ENCODE results near the gene RIPOR3.
A peak's percentile ranks its signal among the peaks of the same experiment; 100 is the strongest.

RIPOR3 gene

DNA sequence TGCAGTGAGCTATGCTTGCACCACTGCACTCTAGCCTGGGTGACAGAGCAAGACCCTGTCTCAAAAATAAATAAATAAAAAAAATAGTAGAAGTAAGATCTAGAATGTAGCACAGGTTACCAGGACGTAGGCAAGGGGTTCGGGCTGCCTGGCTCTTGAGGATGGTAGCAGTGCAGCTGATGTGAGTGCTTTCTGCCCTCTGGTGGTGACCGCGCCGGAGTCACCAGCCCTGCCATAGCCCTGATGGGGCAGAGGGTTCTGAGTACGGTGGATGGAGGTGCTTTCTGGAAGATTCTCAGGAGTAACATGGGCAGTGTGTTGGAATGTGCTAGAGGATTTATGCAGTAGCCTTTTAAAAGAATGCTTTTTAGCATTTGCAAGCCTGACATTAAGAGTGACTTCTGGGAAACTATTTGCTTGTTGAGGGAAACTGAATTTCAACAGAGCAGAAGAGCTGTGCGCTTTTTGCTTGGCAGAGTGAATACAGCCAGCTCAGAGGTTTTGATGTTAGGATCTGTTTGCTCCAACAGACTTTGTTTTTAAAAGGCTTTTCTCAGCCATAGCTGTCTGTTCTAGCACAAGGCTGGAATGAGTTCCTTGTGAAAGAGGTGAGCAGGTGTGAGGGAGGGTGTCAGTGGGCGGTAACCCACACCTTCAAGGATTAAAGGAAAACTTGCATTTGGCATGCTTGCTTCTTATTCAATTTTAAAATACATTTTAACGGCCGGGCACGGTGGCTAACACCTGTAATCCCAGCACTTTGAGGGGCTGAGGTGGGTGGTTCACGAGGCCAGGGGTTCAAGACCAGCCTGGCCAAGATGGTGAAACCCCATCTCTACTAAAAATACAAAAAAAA, 115.2 kb downstream of the RIPOR3 start:
- no peaks in the 10 kb centered on the region for H3K9me2 ChIP-seq (replicated peaks; ENCODE audit: insufficient read depth, low read length)
- no peaks in the 10 kb centered on the region for H4K20me1 ChIP-seq (ENCODE audit: low read depth, low read length)
- H3K79me2 ChIP-seq (ENCODE audit: insufficient read depth, low read length) = no peaks in the 10 kb centered on the region
- H3K9ac ChIP-seq (ENCODE audit: low read length) = no peak overlapping the region
- H3K9me3 ChIP-seq (ENCODE audit: insufficient read depth, low read length) = no peaks in the 10 kb centered on the region
- H2AFZ ChIP-seq (ENCODE audit: low read depth, low read length, severe bottlenecking) = no peak overlapping the region
- no peak overlapping the region for H3K27ac ChIP-seq (ENCODE audit: low read depth, low read length)
- no peaks in the 10 kb centered on the region for H3K27me3 ChIP-seq (ENCODE audit: low read length)
- no peaks in the 10 kb centered on the region for H3K36me3 ChIP-seq (ENCODE audit: low read length)
- H3K4me2 ChIP-seq (ENCODE audit: low read depth, low read length, poor library complexity, severe bottlenecking) = no peak overlapping the region
- no peak overlapping the region for H3K4me3 ChIP-seq (ENCODE audit: insufficient read depth, low read length, poor library complexity, severe bottlenecking)
- TF ChIP-seq, protein P1, sequence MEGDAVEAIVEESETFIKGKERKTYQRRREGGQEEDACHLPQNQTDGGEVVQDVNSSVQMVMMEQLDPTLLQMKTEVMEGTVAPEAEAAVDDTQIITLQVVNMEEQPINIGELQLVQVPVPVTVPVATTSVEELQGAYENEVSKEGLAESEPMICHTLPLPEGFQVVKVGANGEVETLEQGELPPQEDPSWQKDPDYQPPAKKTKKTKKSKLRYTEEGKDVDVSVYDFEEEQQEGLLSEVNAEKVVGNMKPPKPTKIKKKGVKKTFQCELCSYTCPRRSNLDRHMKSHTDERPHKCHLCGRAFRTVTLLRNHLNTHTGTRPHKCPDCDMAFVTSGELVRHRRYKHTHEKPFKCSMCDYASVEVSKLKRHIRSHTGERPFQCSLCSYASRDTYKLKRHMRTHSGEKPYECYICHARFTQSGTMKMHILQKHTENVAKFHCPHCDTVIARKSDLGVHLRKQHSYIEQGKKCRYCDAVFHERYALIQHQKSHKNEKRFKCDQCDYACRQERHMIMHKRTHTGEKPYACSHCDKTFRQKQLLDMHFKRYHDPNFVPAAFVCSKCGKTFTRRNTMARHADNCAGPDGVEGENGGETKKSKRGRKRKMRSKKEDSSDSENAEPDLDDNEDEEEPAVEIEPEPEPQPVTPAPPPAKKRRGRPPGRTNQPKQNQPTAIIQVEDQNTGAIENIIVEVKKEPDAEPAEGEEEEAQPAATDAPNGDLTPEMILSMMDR (IDR thresholded peaks at IDR 0.05; ENCODE audit: insufficient read depth, low read length, poor library complexity, severe bottlenecking) = peak; percentile 59
- no peak for TF ChIP-seq EZH2phosphoT487 (conservative IDR thresholded peaks at IDR 0.05; ENCODE audit: low read length)
- no peaks in the 10 kb centered on the region for H3F3A ChIP-seq (ENCODE audit: insufficient read depth)

DNA sequence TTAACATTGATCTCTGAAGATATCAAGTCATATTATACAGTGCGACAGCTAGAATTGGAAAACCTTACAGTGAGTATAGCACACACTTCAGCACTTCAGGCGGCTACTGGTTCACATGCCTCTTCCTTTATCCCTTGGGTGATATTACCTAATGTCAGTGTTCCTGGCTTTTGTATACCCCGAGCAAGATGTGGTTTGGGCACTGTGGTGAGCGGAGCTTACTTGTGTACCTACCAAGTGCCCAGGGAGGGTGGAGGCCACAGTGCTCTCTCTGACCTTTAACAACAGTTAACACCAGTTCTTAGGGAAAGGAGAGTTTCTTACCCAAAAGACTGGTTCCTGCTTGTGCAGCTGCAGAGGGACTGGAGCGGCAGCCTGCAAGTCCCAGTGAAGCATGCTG, 116.8 kb downstream of the RIPOR3 start:
- Histone ChIP-seq H3K4me3 (ENCODE audit: insufficient read depth, low read length, poor library complexity, severe bottlenecking) (no peak overlapping the region), H3K4me2 (ENCODE audit: low read depth, low read length, poor library complexity, severe bottlenecking) (no peak overlapping the region), H2AFZ (ENCODE audit: low read depth, low read length, severe bottlenecking) (no peak overlapping the region), H3K79me2 (ENCODE audit: insufficient read depth, low read length) (no peaks in the 10 kb centered on the region), H3K9me2 (replicated peaks; ENCODE audit: insufficient read depth, low read length) (no peaks in the 10 kb centered on the region), H3K9me3 (ENCODE audit: insufficient read depth, low read length) (no peaks in the 10 kb centered on the region), H3K27ac (ENCODE audit: low read depth, low read length) (no peak overlapping the region), H3F3A (ENCODE audit: insufficient read depth) (no peaks in the 10 kb centered on the region), H3K27me3 (ENCODE audit: low read length) (no peaks in the 10 kb centered on the region), H4K20me1 (ENCODE audit: low read depth, low read length) (no peaks in the 10 kb centered on the region), H3K36me3 (ENCODE audit: low read length) (no peaks in the 10 kb centered on the region), H3K9ac (ENCODE audit: low read length) (no peak overlapping the region)
- TF ChIP-seq, protein P1 (IDR thresholded peaks at IDR 0.05; ENCODE audit: insufficient read depth, low read length, poor library complexity, severe bottlenecking) = no peak
- no peak for TF ChIP-seq EZH2phosphoT487 (conservative IDR thresholded peaks at IDR 0.05; ENCODE audit: low read length)

DNA sequence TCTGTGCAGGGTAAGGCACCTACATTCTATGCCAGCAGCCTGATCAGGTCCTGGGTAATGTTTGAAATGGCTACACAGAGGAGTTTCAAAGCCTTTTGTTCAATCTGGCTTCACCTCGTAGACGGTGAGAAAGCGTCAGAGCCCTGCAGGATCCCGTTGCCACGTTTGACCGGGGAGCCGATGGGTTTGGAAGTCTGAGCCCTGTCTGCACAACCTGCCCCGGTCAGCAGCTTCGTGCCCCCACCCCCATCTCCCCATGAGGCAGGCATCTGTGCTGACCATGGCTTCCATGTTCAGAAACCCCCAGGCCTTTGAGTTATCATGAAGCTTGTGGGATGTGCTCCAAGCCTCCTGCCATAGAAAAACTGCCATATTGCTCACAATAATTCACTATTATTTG, 117.2 kb downstream of the RIPOR3 start:
- TF ChIP-seq, protein P1 (IDR thresholded peaks at IDR 0.05; ENCODE audit: insufficient read depth, low read length, poor library complexity, severe bottlenecking) = no peak
- H3K4me3 ChIP-seq (ENCODE audit: insufficient read depth, low read length, poor library complexity, severe bottlenecking) = no peak overlapping the region
- no peak overlapping the region for H2AFZ ChIP-seq (ENCODE audit: low read depth, low read length, severe bottlenecking)
- H3K36me3 ChIP-seq (ENCODE audit: low read length) = no peaks in the 10 kb centered on the region
- no peaks in the 10 kb centered on the region for H3K79me2 ChIP-seq (ENCODE audit: insufficient read depth, low read length)
- H3K9ac ChIP-seq (ENCODE audit: low read length) = no peak overlapping the region
- no peak overlapping the region for H3K4me2 ChIP-seq (ENCODE audit: low read depth, low read length, poor library complexity, severe bottlenecking)
- no peaks in the 10 kb centered on the region for H3K27me3 ChIP-seq (ENCODE audit: low read length)
- H3K9me2 ChIP-seq (replicated peaks; ENCODE audit: insufficient read depth, low read length) = no peaks in the 10 kb centered on the region
- no peaks in the 10 kb centered on the region for H3K9me3 ChIP-seq (ENCODE audit: insufficient read depth, low read length)
- H3K27ac ChIP-seq (ENCODE audit: low read depth, low read length) = no peak overlapping the region
- no peaks in the 10 kb centered on the region for H3F3A ChIP-seq (ENCODE audit: insufficient read depth)
- H4K20me1 ChIP-seq (ENCODE audit: low read depth, low read length) = no peaks in the 10 kb centered on the region
